GM18498 (cell line): ENCODE measurements around the gene AGAP6.
"Not testable (repeated sequence)": the region's sequence is repeated elsewhere in the genome, so short reads cannot be mapped to it uniquely, and the experiment has no call there.

Experiments used
- ATAC-seq: cut with Tn5 transposase; IDR thresholded peaks from one replicate; pipeline ENCODE4 v1.9.1; 2021; ENCODE audit warnings: mild to moderate bottlenecking, moderate library complexity; ENCODE audit not compliant: unreplicated experiment

Gene AGAP6

DNA sequence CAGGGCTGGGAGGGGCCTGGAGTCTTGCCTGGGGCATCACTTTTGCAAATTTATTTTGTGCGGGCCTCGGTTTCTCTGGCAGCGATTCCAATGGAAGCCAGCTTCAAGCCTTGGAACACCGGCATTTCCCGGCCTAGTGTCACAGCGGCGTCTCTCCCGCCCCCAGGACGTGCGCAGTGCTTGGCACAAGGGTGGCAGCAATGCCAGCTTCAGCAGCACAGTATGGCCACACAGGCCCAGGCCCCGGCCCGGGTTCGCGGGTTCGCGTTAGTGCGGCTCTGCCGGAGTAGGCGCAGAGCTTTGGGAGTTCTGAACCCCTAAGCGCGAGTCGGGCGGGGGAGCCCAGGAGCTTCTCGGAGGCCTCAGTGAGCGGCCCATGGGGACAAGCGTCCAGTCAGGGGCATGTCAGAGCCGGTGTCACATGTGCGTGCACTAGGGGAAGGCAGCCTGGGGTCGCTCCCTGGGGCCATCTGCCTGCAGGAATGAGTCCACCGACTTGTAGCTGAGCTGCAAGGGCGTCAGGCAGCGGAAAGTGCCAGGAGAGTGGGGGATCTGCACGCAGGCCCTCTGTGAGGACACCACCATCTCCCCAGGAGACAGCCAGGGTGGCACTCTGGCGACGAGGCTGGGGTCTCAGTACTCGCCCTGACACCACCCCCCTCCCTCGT is 36.6 kb downstream of the AGAP6 start:
- not testable (repeated sequence) for ATAC-seq

DNA sequence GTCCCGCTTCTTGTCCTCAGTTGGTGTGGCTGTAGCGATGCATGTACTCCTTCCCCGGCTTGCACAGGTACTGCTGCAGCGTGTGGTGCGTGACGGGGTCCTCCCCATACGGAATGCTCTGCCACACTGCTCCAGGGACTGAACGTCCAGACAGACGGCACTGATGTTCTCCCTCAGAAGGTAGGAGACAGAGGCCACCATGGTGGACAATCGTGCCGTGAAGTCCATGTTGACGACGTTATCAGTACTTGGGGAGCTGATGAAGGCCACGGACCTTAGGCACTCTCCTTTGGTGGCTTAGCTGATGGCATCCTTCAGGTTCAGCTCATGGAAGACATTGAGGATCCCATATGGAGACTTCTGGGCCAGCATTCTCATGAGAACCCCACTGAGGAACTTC is 37.4 kb downstream of the AGAP6 start:
- no peak for ATAC-seq

DNA sequence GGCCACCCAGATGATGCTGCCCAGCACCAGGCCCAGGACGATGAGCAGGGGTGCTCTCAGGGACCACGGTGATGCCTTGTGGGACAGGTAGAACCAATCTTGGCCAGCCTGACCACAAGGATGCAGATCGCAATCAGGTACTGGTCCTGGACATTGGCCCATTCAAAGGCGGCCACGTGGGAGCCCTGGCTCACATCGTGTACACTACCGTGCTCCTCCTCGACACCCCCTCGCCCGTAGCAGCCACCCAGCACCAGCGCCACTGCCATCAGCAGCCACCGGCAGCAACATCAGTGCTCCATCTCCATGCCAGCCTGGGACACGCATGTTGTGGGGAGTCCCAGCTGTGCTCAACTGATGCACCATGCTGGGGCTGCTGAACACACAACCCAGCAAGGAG is 39.0 kb downstream of the AGAP6 start:
- ATAC-seq = no peak

DNA sequence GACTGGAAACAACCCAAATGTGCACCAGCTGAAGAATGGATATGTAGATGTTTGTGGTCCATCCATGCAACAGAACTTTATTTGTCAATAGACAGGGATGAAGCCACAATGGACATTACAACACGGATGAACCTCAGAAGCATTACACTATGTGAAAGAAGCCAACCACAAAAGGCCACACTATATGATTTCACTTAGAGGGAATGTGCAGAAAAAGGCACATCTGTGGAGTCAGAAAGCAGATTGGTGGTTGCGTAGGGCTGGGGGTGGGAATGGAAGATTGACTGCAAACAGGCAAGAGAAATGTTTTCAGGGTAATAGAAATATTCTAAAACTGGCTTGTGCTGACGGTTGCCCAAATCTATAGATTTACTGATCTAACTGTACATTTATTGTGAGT is 45.3 kb downstream of the AGAP6 start:
- no peak for ATAC-seq

DNA sequence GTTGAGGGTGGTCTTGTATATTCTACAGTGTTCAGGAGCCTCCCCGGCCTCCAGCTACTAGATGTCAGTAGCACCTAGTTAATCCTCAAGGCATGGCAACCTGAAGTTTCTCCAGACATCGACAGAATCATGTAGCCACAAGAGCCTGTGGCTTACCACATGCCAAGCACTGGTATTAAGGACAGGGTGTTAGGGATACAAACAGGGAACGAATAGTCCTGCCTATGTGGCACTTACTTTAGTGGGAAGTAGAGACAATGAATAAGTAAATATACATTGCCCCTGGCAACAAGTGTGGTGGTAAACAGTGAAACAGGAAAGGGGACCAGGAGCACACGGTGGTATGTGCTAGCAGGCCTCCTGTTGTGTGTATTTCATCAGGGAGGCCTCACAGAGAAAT is 47.1 kb downstream of the AGAP6 start:
- ATAC-seq = not testable (repeated sequence)

DNA sequence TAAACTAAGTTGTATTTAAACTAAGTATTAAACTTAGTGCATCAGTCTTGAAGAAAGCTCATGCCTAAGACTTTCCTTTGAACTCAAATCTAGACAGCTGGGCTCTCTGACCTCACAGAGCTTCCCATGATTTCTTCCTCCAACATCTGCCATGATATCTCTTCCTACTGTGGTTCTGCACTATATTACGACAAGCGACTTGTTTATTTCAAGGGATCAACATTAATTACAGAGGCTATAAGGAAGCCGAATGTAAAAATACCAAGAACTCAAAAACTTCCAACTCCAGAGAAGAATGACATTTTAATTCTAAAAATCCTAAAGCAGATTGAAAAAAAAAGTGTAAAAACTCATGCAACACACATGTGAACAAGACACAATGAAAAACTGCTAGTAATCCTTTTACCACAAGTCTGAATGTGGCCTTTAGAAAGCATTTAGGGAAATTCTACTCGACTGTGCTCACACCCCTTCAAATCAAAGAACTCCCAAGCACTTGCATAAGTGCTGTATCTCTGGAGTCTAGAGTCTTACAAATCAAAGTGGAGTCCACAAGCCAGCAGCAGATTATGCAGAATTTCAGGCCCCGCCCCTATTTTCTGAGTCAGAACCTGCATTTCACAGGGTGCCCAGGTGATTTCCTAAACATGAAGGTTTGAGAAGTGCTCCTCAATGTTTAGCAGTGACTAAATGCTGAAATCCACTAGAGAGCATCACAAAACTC is 56.9 kb downstream of the AGAP6 start:
- ATAC-seq = no peak

DNA sequence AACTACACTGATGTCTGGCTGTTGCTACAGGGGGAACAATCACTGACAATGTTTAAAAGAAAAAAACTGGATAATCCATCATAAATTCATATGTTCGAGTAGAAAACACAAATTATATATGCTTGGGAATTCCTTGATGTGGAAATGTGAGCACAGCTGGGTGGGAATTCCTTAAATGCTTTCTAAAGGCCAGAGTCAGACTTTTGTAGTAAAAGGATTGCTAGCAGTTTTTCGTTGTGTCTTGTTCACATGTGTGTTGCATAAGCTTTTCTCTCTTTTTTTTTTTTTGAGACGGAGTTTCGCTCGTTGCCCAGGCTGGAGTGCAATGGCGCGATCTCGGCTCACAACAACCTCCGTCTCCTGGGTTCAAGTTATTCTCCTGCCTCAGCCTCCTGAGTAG is 58.3 kb downstream of the AGAP6 start:
- not testable (repeated sequence) for ATAC-seq

DNA sequence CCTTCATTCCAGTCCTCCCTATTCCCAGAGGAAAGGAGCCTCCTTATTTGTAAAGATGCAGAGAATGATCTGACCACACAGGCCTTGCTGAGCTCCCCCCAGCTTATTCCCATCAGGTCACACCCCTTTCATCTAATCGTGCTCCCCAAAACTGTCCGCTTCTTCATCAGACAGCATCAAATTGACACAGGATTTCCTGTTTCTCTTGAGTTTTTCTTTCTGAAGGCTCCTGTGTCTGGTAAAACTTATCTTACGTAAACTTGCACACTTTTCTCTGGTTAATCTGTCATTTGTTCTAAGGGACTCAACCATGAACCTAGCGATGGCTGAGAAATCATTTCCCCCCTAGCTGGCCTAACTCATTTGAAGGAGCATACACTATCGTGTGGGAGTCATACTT is 59.4 kb downstream of the AGAP6 start:
- not testable (repeated sequence) for ATAC-seq

DNA sequence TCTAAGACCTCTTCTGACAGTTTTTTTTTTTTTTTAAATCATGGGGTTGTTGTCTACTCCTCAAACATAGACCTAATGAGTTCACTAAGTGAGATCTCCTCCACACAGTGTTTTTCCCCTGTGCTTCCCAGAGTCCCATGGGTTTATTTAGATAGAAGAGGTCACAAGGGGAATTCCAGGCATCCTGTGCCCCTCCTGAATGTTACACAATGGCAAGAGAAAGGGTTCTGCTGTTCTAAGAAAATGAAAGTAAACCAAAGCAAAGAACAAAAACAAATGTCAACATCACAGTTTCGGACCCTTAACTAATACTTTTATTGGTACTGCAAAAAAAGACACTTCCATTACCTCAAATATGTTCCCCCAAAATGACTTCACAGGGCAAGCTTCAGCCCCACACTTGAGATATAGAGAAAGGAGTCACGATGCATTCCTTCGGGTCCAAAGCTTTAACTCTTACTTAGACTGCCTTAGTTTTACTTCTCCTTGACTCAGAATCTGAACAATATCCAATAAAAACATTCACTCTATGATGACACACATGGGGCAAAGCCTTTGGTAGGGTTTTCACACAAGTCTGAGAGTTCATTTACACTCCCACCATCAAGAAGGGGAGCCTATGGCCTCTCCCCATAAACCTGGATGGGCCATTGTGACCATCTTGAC is 63.9 kb downstream of the AGAP6 start:
- ATAC-seq = peak; percentile 53

DNA sequence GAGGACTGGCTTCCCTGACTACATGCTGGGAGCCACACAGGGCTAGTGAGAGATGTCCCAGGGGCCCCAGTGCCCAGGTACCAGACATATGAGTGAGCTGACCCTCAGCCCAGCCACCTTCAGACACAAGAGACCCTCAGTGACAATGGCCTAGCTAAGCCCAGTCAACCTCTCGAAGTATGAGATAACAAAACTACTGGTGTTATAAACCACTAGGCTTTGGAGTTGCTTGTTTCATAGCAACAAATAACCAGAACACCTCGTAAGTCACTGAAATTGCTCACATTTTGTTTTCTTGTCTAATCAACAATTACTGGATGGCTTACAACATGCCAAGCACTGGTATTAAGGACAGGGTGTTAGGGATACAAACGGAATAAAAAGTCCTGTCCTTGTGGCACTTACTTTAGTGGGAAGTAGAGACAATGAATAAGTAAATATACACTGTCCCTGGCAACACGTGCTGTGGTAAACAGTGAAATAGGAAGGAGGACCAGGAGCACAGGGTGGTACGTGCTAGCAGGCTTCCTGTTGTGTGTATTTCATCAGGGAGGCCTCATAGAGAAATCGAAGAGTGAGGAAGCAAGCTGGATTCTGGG is 64.7 kb downstream of the AGAP6 start:
- ATAC-seq = not testable (repeated sequence)

DNA sequence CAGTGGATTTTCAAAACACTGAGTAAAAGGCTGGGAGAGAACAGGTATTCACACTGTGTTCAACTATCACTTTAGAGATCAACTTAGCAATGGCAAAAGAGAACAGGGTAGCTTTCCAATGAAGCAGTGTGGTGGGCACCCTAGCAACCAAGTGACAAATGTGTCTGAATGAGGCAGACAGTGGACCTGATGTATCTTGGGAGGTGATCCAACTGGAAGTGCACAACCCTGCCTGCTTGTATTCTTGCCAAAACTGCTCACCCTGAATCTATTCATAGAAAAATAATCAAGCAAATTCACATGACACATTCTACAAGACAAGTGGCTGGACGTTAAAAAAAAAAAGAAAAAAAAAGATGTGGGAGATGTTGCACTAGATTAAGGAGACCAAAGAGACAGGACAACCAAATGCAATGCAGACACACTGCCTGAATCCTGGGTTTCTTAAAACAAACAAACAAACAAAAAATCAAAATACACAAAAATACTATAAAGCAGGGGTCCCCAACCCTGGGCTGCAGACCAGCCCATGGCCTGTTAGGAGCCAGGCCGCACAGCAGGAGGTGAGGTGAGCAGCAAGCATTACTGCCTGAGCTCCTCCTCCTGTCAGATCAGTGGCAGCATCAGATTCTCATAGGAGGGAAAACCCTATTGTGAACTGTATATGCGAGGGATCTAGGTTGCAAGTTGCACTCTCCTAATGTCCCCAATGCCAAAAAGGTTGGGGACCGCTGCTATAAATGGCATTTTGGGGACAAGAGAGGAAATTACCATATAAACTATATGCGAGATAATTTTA is 67.5 kb downstream of the AGAP6 start:
- ATAC-seq = not testable (repeated sequence)

DNA sequence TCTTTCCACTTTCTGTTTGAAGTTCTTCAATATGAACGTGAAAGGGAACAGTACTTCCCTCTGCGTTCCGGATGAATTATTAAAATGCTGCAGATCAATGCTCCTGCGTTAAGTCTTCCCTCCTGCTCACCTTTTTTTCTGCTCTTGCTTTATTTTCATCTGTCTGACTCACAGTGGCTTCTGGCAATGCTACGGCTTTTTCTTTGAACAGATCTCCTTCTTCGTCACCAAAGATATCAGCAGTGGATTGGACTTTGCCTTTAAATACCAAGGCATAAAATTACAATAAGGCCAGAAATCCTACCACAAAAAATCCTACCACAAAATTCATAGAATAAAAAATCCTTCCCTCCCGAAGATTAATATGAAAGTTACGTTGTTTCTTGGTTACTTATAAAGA is 68.4 kb downstream of the AGAP6 start:
- ATAC-seq = not testable (repeated sequence)

DNA sequence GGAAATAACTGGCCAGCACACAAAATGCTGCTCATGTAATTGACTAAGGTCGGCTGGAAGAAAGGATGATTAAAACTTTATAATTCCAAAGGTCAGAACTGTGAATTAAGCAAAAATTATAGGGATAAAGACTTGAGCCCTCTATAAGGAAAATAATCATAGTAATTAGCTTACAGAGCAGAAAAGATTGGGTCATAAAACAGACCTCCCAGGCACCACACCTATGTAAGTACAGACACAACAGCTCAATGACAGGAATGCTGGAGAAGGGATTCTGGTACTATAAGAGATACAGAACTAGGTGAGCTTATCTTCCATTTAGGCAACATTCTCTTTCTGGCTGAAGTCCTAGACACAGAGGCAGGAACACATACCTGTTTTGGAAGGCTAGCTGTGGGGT is 70.5 kb downstream of the AGAP6 start:
- not testable (repeated sequence) for ATAC-seq

DNA sequence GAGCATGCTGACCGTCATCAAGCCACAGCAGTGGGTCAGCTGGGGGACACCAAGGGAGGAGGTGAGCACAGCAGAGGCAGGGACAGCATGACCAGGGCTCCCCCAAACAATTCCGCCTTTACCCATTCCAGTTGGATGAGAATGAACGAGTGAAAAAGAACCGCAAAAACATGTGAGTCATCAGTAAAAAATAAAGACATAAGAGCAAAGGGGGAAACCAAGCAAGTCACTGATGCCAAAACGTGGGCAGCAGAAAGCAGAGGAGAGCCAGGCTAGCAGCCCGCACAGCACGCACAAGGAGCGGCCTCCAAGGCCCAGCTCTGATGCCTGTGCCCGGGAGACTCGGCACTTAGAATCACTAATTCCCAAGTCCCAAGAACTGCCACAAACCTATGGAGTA is 71.7 kb downstream of the AGAP6 start:
- ATAC-seq = not testable (repeated sequence)
